Vagina (tissue), 2 donors: ENCODE results near the gene HSD17B14. TPM values are rescaled to one million over a fixed set of nuclear protein-coding genes. Genes with fewer than 3 reads are reported as not detected.

ENCODE experiments used
- DNase-seq, 2 donors: peaks; one replicate each; pipeline ENCODE4 v3.0.0-alpha.2; 2017; ENCODE audit errors: extremely low spot score in 2 of 2
- H3K27ac ChIP-seq: fragments of 200-600 bp; sonication (generic); one replicate; pipeline ENCODE4 v1.5.1; 2019
- H3K27me3 ChIP-seq: fragments of 200-600 bp; sonication (generic); one replicate; pipeline ENCODE4 v1.5.1; 2019
- H3K36me3 ChIP-seq, 2 donors: fragments of 200-600 bp; sonication (generic); one replicate each; pipeline ENCODE4 v1.5.1; 2017 to 2019
- H3K4me1 ChIP-seq: fragments of 200-600 bp; sonication (generic); one replicate; pipeline ENCODE4 v1.5.1; 2019
- H3K4me3 ChIP-seq, 2 donors: fragments of 200-600 bp; sonication (generic); 1 replicate in 1 of 2; 2 replicates in 1 of 2; pipeline ENCODE4 v1.5.1; 2016 to 2019
- H3K9me3 ChIP-seq: fragments of 200-600 bp; sonication (generic); one replicate; pipeline ENCODE4 v1.5.1; 2019
- POLR2A ChIP-seq, 2 donors: fragments of 450-650 bp; IDR thresholded peaks; one replicate each; pipeline ENCODE4 v1.6.1; 2017; ENCODE audit warnings: antibody characterized with exemption in 2 of 2, mild to moderate bottlenecking in 2 of 2, moderate library complexity in 2 of 2
- POLR2AphosphoS5 ChIP-seq, 2 donors: sonication (generic); formaldehyde crosslinking; IDR thresholded peaks; one replicate each; pipeline ENCODE4 v1.9.0; 2017; ENCODE audit warnings: antibody characterized with exemption in 2 of 2, mild to moderate bottlenecking in 2 of 2, low read depth in 1 of 2; ENCODE audit not compliant: insufficient read depth in 1 of 2
- intact Hi-C: fragments of 100-400 bp; cut with DNase I; formaldehyde crosslinking; loops from one replicate; pipeline ENCODE4 v1.15.1; 2023
- total RNA-seq: library from RNA; depleted of rRNA; stranded (reverse); fragments of >200 nt; gene quantifications from one replicate; pipeline ENCODE4 v1.2.3, GENCODE V29; 2016
- TF ChIP-seq, protein P1 (sequence below), 3 experiments: fragments of 450-650 bp in 2 of 3; fragments of 200-600 bp in 1 of 3; sonication (generic) in 1 of 3; IDR thresholded peaks; one replicate each; pipeline ENCODE4 v1.5.1; 2017 to 2019; ENCODE audit warnings: antibody characterized with exemption in 3 of 3, mild to moderate bottlenecking in 2 of 3, moderate library complexity in 2 of 3

The HSD17B14 gene
- total RNA-seq, 1 donor from 2014 or later, result 19.2 TPM

DNA sequence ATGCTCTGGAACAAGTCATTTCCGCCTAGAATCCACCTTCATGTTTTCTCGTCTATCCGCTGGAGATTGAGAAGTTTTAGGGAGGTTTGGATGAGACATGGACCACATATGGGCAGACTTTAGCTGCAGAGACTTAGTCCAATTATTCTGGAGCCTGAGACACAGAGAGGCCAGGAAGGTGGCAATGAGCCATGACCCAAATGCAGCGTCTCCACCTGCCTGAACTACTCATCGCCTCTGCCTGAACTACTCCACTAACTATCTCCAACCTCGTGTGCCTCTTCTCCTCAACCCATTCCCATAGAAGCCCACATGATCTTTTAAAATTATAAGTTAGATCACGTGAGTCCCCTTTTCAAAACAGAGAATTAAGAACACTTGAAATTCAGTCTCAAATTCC lies 26.5 kb upstream of the HSD17B14 start:
- Histone ChIP-seq H3K4me1 (peaks cover 18% of the 10 kb centered on the region), H3K4me3 (no peak overlapping the region), H3K36me3 (no peaks in the 10 kb centered on the region), H3K27ac (no peak overlapping the region), H3K9me3 (no peaks in the 10 kb centered on the region), H3K27me3 (no peaks in the 10 kb centered on the region)
- intact Hi-C loops, result no loop called here
- TF ChIP-seq POLR2A (IDR thresholded peaks at IDR 0.05), result no peak
- TF ChIP-seq, protein P1, sequence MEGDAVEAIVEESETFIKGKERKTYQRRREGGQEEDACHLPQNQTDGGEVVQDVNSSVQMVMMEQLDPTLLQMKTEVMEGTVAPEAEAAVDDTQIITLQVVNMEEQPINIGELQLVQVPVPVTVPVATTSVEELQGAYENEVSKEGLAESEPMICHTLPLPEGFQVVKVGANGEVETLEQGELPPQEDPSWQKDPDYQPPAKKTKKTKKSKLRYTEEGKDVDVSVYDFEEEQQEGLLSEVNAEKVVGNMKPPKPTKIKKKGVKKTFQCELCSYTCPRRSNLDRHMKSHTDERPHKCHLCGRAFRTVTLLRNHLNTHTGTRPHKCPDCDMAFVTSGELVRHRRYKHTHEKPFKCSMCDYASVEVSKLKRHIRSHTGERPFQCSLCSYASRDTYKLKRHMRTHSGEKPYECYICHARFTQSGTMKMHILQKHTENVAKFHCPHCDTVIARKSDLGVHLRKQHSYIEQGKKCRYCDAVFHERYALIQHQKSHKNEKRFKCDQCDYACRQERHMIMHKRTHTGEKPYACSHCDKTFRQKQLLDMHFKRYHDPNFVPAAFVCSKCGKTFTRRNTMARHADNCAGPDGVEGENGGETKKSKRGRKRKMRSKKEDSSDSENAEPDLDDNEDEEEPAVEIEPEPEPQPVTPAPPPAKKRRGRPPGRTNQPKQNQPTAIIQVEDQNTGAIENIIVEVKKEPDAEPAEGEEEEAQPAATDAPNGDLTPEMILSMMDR (IDR thresholded peaks at IDR 0.05), result no peak
- DNase-seq, result no peak

DNA sequence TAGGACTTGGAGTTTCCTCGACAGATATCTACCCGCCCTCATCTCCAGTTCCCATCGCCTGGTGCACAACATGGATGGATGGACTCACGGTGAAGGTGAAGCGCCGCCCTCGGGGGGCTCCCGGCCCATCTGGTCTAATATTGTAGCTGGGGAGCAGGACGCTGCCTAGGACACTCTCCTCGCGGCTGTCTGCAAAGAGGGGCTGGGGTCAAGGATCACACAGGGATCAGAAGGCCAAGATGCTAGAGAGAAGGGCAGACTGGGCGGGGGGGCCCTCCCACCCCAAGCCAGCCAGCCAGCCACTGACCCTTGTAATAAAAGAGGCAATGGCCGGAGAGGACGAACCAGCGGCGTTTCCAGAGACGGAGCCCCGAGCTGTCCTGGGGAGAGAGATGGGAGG lies 25.0 kb upstream of the HSD17B14 start:
- no peaks in the 10 kb centered on the region for H3K9me3 ChIP-seq
- no peaks in the 10 kb centered on the region for H3K36me3 ChIP-seq
- no peak overlapping the region for H3K27ac ChIP-seq
- peaks cover 2% of the 10 kb centered on the region for H3K4me1 ChIP-seq
- intact Hi-C loops, result no loop called here
- H3K4me3 ChIP-seq, result no peak overlapping the region
- TF ChIP-seq POLR2A (IDR thresholded peaks at IDR 0.05) (no peak), POLR2AphosphoS5 (IDR thresholded peaks at IDR 0.05; ENCODE audit: insufficient read depth in 1 of 2, low read depth in 1 of 2) (no peak)
- TF ChIP-seq, protein P1 (IDR thresholded peaks at IDR 0.05), result no peak
- H3K27me3 ChIP-seq, result no peaks in the 10 kb centered on the region
- no peak for DNase-seq

DNA sequence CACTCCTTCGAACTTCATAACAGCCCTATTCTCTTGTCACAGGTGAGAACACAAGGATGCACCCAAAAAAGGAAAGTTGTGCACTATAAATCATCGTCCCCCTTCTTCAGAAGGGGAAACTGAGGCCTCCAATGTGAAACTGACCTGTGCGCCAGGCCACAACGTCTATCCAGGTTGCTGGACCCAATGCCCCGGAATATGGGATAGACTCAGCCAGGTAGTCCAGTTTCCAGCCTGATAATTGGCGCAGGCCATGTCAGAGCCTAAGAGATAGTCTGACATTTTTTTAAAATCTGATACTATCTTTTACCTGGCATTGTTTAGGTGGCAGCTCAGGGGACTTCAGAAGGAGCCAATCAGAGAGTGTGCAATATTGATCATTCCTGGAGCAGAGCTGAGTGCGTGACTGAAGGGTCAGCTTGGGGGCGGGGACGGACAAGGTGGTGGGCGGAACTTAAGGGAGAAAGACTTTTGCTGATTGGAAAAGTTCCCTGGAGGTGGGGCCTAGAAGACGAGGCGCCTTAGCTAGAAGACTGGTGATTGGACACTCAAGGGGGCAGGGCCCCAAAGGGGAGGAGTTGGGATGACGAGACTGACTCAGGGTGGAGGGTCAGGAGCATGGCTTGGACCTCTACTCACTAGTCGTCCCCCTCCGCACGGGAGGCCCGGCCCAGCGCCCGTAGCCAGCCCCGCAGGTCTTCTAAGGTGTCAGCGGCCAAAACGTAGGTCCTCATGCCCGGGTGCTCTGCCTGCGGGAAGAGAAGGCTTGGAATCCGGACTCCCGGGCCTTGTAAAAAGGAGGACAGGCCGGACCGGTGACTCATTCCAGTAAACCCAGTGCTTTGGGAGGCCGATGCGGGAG lies 23.7 kb upstream of the HSD17B14 start:
- Histone ChIP-seq H3K9me3 (no peaks in the 10 kb centered on the region), H3K27me3 (no peaks in the 10 kb centered on the region), H3K36me3 (no peaks in the 10 kb centered on the region), H3K4me1 (no peaks in the 10 kb centered on the region), H3K27ac (no peak overlapping the region), H3K4me3 (no peak overlapping the region)
- TF ChIP-seq, protein P1 (IDR thresholded peaks at IDR 0.05), result no peak
- TF ChIP-seq POLR2A (IDR thresholded peaks at IDR 0.05), result no peak
- no peak for TF ChIP-seq POLR2AphosphoS5 (IDR thresholded peaks at IDR 0.05; ENCODE audit: insufficient read depth in 1 of 2, low read depth in 1 of 2)
- intact Hi-C loops, result no loop called here
- DNase-seq, result no peak

DNA sequence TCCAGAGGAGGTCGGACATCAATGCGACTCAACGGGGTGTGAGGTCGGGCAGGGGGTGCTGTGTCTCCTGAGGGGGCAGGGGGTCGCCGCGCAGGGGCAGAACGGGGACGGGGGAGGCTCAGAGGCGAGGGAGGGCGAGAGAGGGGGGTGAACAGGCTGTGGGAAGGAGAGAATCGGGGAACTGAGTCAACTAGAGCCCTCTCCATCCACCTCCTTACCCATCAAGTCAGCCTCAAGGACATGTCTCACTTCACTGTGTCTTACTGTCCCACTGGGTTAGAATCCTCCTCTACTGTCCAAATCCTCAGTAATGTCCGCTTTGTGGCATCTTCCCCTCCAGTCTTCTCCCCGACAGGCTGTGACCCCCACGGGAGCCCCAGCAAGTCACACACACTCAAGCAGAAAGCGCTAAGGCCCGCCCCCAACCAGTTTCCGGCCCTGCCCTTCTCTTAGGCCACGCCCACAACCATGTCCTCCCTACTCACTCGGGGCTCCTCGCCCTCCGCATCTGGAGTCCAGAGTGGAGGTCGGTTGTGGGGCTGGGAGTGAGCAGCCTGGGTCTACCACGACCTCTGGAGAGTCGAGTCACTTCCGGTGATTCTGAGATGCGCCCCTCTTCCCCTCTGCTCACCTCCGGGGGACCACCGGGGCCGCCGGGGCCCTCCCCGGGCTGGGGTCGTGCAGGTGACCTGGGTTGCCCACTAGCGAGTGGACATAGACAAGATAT lies 22.9 kb upstream of the HSD17B14 start:
- Histone ChIP-seq H3K27ac (no peak overlapping the region), H3K4me1 (no peaks in the 10 kb centered on the region), H3K9me3 (no peaks in the 10 kb centered on the region), H3K4me3 (no peak overlapping the region), H3K27me3 (no peaks in the 10 kb centered on the region), H3K36me3 (no peaks in the 10 kb centered on the region)
- TF ChIP-seq, protein P1 (IDR thresholded peaks at IDR 0.05), result no peak
- TF ChIP-seq POLR2AphosphoS5 (IDR thresholded peaks at IDR 0.05; ENCODE audit: insufficient read depth in 1 of 2, low read depth in 1 of 2) (no peak), POLR2A (IDR thresholded peaks at IDR 0.05) (no peak)
- intact Hi-C loops, result no loop called here
- DNase-seq, result no peak

DNA sequence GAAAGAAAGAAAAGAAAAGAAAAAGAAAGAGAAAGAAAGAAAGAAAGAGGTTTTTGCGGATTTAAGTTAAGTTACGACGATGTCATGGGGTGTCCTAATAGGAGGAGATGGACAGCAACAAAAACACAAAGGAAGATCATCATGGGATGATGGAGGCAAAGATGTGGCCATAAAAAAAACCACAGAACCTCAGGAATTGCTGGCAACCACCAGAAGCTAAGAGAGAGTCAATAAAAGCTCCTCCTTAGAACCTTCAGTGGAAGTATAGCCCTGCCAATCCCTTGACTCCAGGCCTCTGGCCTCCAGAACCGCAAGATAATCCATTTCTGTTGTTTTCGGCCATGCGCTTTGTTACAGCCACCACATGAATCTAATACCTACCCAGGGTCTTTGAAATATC lies 20.6 kb upstream of the HSD17B14 start:
- TF ChIP-seq, protein P1 (IDR thresholded peaks at IDR 0.05), result no peak
- TF ChIP-seq POLR2AphosphoS5 (IDR thresholded peaks at IDR 0.05; ENCODE audit: insufficient read depth in 1 of 2, low read depth in 1 of 2) (no peak), POLR2A (IDR thresholded peaks at IDR 0.05) (no peak)
- Histone ChIP-seq H3K27me3 (no peaks in the 10 kb centered on the region), H3K9me3 (no peaks in the 10 kb centered on the region), H3K27ac (no peak overlapping the region), H3K36me3 (no peaks in the 10 kb centered on the region), H3K4me3 (no peak overlapping the region), H3K4me1 (no peaks in the 10 kb centered on the region)
- intact Hi-C loops, result no loop called here
- DNase-seq, result no peak
